ENCODE data around the gene ENSA.

Gene ENSA

GRCh38 chr1:150579945-150580642, 49.3 kb downstream of the ENSA start:
- no peak for DNase-seq

- peak; percentile 84 for DNase-seq
Observed at GRCh38 chr1:150579110-150579944, 50.1 kb downstream of the ENSA start, which contains the start of gene MCL1. Gene MCL1 (minus strand): TSS chr1:150579610. CDS start chr1:150579530, 80 bp downstream.

GRCh38 chr1:150578272-150579109, 50.9 kb downstream of the ENSA start:
- peak; percentile 53 for DNase-seq

- no peak for DNase-seq
Observed at GRCh38 chr1:150577557-150578271, 51.7 kb downstream of the ENSA start.

- DNase-seq, result no peak
Observed at GRCh38 chr1:150576794-150577556, 52.4 kb downstream of the ENSA start.

- no peak for DNase-seq
Observed at GRCh38 chr1:150576367-150576711, 53.1 kb downstream of the ENSA start.

GRCh38 chr1:150575518-150576366, 53.7 kb downstream of the ENSA start:
- DNase-seq, result no peak

- no peak for DNase-seq
Observed at GRCh38 chr1:150575072-150575489, 54.3 kb downstream of the ENSA start.

GRCh38 chr1:150574260-150575071, 54.9 kb downstream of the ENSA start:
- DNase-seq, result no peak

GRCh38 chr1:150573648-150574071, 55.8 kb downstream of the ENSA start:
- peak; percentile 15 for DNase-seq

- DNase-seq, result no peak
Observed at GRCh38 chr1:150572918-150573647, 56.3 kb downstream of the ENSA start.
